ENCODE data around the gene TMEM41B. TPM values are rescaled to one million over a fixed set of nuclear protein-coding genes. Genes with fewer than 3 reads are reported as not detected.
"Not testable (repeated sequence)": the region's sequence is repeated elsewhere in the genome, so short reads cannot be mapped to it uniquely, and the experiment has no call there.

Gene TMEM41B
- polyA plus RNA-seq, 1 donor (not counting 4 experiments of a cell fraction or from before 2014, with no cell fraction given) = 69.3 TPM

DNA sequence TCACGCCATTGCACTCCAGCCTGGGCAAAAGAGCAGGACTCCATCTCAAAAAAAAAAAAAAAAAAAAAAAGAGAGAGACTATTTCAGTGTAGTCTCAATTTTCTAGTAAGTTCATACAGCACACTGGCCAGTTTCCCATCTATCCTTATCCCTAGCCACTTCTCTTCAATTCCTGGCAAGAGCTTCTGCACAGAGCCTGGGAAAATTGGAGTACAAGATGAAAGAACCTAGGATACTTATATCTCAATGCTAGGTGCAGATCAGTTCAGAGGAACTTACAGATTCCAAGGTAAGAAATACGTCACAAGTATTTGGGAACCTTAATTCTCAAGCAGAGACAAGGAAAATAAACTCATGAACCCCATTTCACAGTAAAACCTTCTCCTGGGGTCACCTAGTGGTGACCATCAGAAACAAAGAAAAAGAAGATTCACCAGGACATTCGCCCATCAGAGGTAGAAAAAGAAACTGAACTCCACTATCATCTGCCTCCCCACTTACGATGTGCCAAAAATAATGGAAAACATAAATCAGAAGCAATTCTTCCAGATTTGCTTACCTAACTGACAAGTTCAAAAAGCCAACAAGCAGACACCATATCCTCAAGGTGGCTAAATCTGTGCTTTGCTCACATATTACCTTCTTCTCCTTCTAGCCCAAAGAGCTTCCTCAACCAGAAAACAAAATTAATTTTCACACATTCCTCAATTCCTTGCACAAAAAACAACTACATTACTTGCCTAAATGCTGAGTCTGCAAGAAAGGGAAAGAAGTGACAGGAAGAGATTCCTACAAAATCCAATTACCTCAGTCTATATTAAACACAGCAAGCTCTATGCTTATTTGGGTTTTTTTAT lies 54.2 kb downstream of the TMEM41B start:
- Histone ChIP-seq H2AFZ (ENCODE audit: control insufficient read depth, low read length) (no peak overlapping the region), H3K27me3 (ENCODE audit: control insufficient read depth, extremely low read depth, insufficient read depth, low read length) (no peaks in the 10 kb centered on the region), H3K27ac (ENCODE audit: control insufficient read depth, insufficient read depth, low read length) (no peak overlapping the region), H3K9me1 (ENCODE audit: control insufficient read depth, extremely low read depth, insufficient read depth, low read length) (no peaks in the 10 kb centered on the region), H3K4me2 (ENCODE audit: control insufficient read depth, extremely low read depth, insufficient read depth, low read depth, low read length) (no peak overlapping the region), H3K79me2 (ENCODE audit: control insufficient read depth, insufficient read depth, low read length) (peaks cover 50% of the 10 kb centered on the region), H3K4me3 (ENCODE audit: control insufficient read depth in 2 of 3, extremely low read depth in 1 of 3, insufficient read depth in 2 of 3, low read depth in 1 of 3, low read length in 3 of 3) (no peak overlapping the region), H3K4me1 (ENCODE audit: control insufficient read depth, extremely low read depth, insufficient read depth, low read length) (peaks cover 9% of the 10 kb centered on the region), H3K36me3 (ENCODE audit: control insufficient read depth in 2 of 2, extremely low read depth in 1 of 2, insufficient read depth in 2 of 2, low read length in 2 of 2) (no peaks in the 10 kb centered on the region), H3K9ac (ENCODE audit: control insufficient read depth, extremely low read depth, insufficient read depth, low read length) (no peak overlapping the region), H4K20me1 (ENCODE audit: control insufficient read depth, extremely low read depth, insufficient read depth, low read length) (no peaks in the 10 kb centered on the region), H3K9me3 (ENCODE audit: control insufficient read depth, low read depth, low read length) (no peaks in the 10 kb centered on the region)
- TF ChIP-seq EZH2 (IDR thresholded peaks at IDR 0.05; ENCODE audit: low read length) (no peak), CTCF (optimal IDR thresholded peaks at IDR 0.05 in 1 of 3, IDR thresholded peaks at IDR 0.05 in 1 of 3, conservative IDR thresholded peaks at IDR 0.05 in 1 of 3; ENCODE audit: extremely low read depth in 1 of 3, insufficient read depth in 2 of 3, low read length in 3 of 3) (no peak)
- dilution Hi-C loops (cut with MboI; ENCODE audit: extremely low pct_ligation_motif_present, low sequenced_read_pairs) = no loop called here
- no peak for FAIRE-seq
- no peak for DNase-seq (ENCODE audit: low read depth, low spot score)

GRCh38 chr11:9258279-9258678 lies 56.1 kb downstream of the TMEM41B start:
- H3K36me3 ChIP-seq (ENCODE audit: control insufficient read depth in 2 of 2, extremely low read depth in 1 of 2, insufficient read depth in 2 of 2, low read length in 2 of 2); DNase-seq (ENCODE audit: low read depth, low spot score); H3K9me3 ChIP-seq (ENCODE audit: control insufficient read depth, low read depth, low read length); H3K9me1 ChIP-seq (ENCODE audit: control insufficient read depth, extremely low read depth, insufficient read depth, low read length); H2AFZ ChIP-seq (ENCODE audit: control insufficient read depth, low read length); dilution Hi-C loops (cut with MboI; ENCODE audit: extremely low pct_ligation_motif_present, low sequenced_read_pairs); H3K27me3 ChIP-seq (ENCODE audit: control insufficient read depth, extremely low read depth, insufficient read depth, low read length); FAIRE-seq; H4K20me1 ChIP-seq (ENCODE audit: control insufficient read depth, extremely low read depth, insufficient read depth, low read length); H3K27ac ChIP-seq (ENCODE audit: control insufficient read depth, insufficient read depth, low read length); H3K9ac ChIP-seq (ENCODE audit: control insufficient read depth, extremely low read depth, insufficient read depth, low read length); H3K4me2 ChIP-seq (ENCODE audit: control insufficient read depth, extremely low read depth, insufficient read depth, low read depth, low read length); H3K4me3 ChIP-seq (ENCODE audit: control insufficient read depth in 2 of 3, extremely low read depth in 1 of 3, insufficient read depth in 2 of 3, low read depth in 1 of 3, low read length in 3 of 3); H3K4me1 ChIP-seq (ENCODE audit: control insufficient read depth, extremely low read depth, insufficient read depth, low read length): not testable (repeated sequence)
- peaks cover 42% of the 10 kb centered on the region for H3K79me2 ChIP-seq (ENCODE audit: control insufficient read depth, insufficient read depth, low read length)

Data from keratinocyte (primary cell).